IMR-90 (cell line): ENCODE measurements around the gene CDKN1C. TPM values are rescaled to one million over a fixed set of nuclear protein-coding genes. Genes with fewer than 3 reads are reported as not detected.

ENCODE experiments used
- ATAC-seq: fragments of 200-7000 bp; cut with Tn5 transposase; 2 replicates; pipeline ENCODE4 v1.9.1; 2020; ENCODE audit warnings: low read depth, mild to moderate bottlenecking, moderate library complexity
- BruUV-seq: library from RNA; stranded (reverse); fragments of 400-500 nt; replicated peaks from 2 replicates; lab custom pipeline; 2021; lab: Mats Ljungman, UMichigan
- CTCF ChIA-PET: fragments of 300-600 bp; formaldehyde crosslinking; extraction: SDS; loops from one replicate; lab custom pipeline; 2021; ENCODE audit warnings: antibody characterized with exemption; lab: Yijun Ruan, JAX
- POLR2A ChIA-PET: fragments of 300-600 bp; sonication (Branson Sonifier 250); formaldehyde crosslinking; loops from one replicate; lab custom pipeline; 2022; ENCODE audit warnings: antibody characterized with exemption; ENCODE audit not compliant: unreplicated experiment; lab: Charles Lee
- DNase-seq: peaks from one replicate; pipeline ENCODE4 v3.0.0; 2013
- H2AFZ ChIP-seq: replicated peaks from 2 replicates; pipeline ENCODE3; 2013; ENCODE audit warnings: low read length, mild to moderate bottlenecking; ENCODE audit not compliant: poor library complexity
- H2AK5ac ChIP-seq: 2 replicates; pipeline ENCODE4 v1.6.1; 2013; ENCODE audit warnings: low read depth, low read length, inconsistent platforms
- H2AK9ac ChIP-seq: replicated peaks from 2 replicates; pipeline ENCODE3; 2013; ENCODE audit warnings: mild to moderate bottlenecking, low read depth, low read length, moderate library complexity; ENCODE audit not compliant: poor library complexity
- H2BK120ac ChIP-seq: 2 replicates; pipeline ENCODE4 v1.6.1; 2013; ENCODE audit warnings: low read depth, low read length, inconsistent platforms
- H2BK15ac ChIP-seq: 3 replicates; pipeline ENCODE4 v1.6.1; 2013; ENCODE audit warnings: low read depth, low read length, inconsistent platforms
- H2BK20ac ChIP-seq: 2 replicates; pipeline ENCODE4 v1.6.1; 2013; ENCODE audit warnings: low read depth, mild to moderate bottlenecking, inconsistent platforms, low read length, moderate library complexity
- H2BK5ac ChIP-seq: 2 replicates; pipeline ENCODE4 v1.6.1; 2013; ENCODE audit warnings: mild to moderate bottlenecking, low read depth, low read length, inconsistent platforms; ENCODE audit not compliant: poor library complexity, severe bottlenecking
- H3K14ac ChIP-seq: replicated peaks from 2 replicates; pipeline ENCODE4 v1.6.1; 2013; ENCODE audit warnings: low read depth, low read length, inconsistent platforms
- H3K18ac ChIP-seq: 2 replicates; pipeline ENCODE4 v1.6.1; 2013; ENCODE audit warnings: low read depth, low read length, control low read depth
- H3K23ac ChIP-seq: 2 replicates; pipeline ENCODE4 v1.6.1; 2013; ENCODE audit warnings: low read depth, low read length, inconsistent platforms
- H3K27ac ChIP-seq: 2 replicates; pipeline ENCODE4 v1.5.1; 2013; ENCODE audit warnings: mild to moderate bottlenecking, control low read depth, low read length; ENCODE audit not compliant: insufficient read depth
- H3K27me3 ChIP-seq: 2 replicates; pipeline ENCODE4 v1.6.1; 2013; ENCODE audit warnings: low read length; ENCODE audit not compliant: control insufficient read depth, insufficient read depth
- H3K36me3 ChIP-seq: 2 replicates; pipeline ENCODE4 v1.6.1; 2013; ENCODE audit warnings: low read length, mixed read lengths; ENCODE audit not compliant: control insufficient read depth, insufficient read depth
- H3K4ac ChIP-seq: 2 replicates; pipeline ENCODE4 v1.6.1; 2013; ENCODE audit warnings: low read depth, low read length, inconsistent platforms
- H3K4me1 ChIP-seq: 2 replicates; pipeline ENCODE4 v1.6.1; 2013; ENCODE audit warnings: low read length, mixed read lengths; ENCODE audit not compliant: control insufficient read depth, insufficient read depth
- H3K4me2 ChIP-seq: 2 replicates; pipeline ENCODE4 v1.6.1; 2013; ENCODE audit warnings: low read depth, mild to moderate bottlenecking, control low read depth, low read length, moderate library complexity
- H3K4me3 ChIP-seq: 2 replicates; pipeline ENCODE4 v1.5.1; 2013; ENCODE audit warnings: low read depth, mild to moderate bottlenecking, control low read depth, low read length, moderate library complexity; ENCODE audit not compliant: insufficient read depth
- H3K56ac ChIP-seq: 2 replicates; pipeline ENCODE4 v1.6.1; 2013; ENCODE audit warnings: low read length, inconsistent platforms; ENCODE audit not compliant: insufficient read depth; ENCODE audit errors: extremely low read depth
- H3K79me1 ChIP-seq, 2 experiments: 2 replicates each; pipeline ENCODE4 v1.6.1; 2013; ENCODE audit warnings: low read length in 2 of 2, inconsistent platforms in 1 of 2, low read depth in 1 of 2
- H3K9ac ChIP-seq: 2 replicates; pipeline ENCODE4 v1.6.1; 2013; ENCODE audit warnings: low read depth, low read length, control low read depth
- H3K9me1 ChIP-seq: 2 replicates; pipeline ENCODE4 v1.6.1; 2013; ENCODE audit warnings: low read length, inconsistent platforms; ENCODE audit not compliant: insufficient read depth
- H3K9me3 ChIP-seq: 2 replicates; pipeline ENCODE4 v1.6.1; 2013; ENCODE audit warnings: low read length; ENCODE audit not compliant: control insufficient read depth, insufficient read depth
- H4K20me1 ChIP-seq: 2 replicates; pipeline ENCODE4 v1.6.1; 2013; ENCODE audit warnings: low read length, inconsistent platforms; ENCODE audit not compliant: insufficient read depth
- H4K5ac ChIP-seq: 2 replicates; pipeline ENCODE4 v1.6.1; 2013; ENCODE audit warnings: mild to moderate bottlenecking, low read depth, low read length, control low read depth
- H4K8ac ChIP-seq, 2 experiments: 2 replicates each; pipeline ENCODE4 v1.6.1; 2013; ENCODE audit warnings: low read depth in 2 of 2, low read length in 2 of 2, control low read depth in 1 of 2, inconsistent platforms in 1 of 2
- H4K91ac ChIP-seq: 2 replicates; pipeline ENCODE4 v1.6.1; 2013; ENCODE audit warnings: low read depth, low read length, inconsistent platforms; ENCODE audit not compliant: insufficient read depth
- CEBPB ChIP-seq: IDR thresholded peaks from 2 replicates; pipeline ENCODE4 v1.6.1; 2012; ENCODE audit warnings: low read depth, low read length, improper control_type of control experiment
- MAZ ChIP-seq: IDR thresholded peaks from 2 replicates; pipeline ENCODE4 v1.6.1; 2012; ENCODE audit warnings: low read depth, mild to moderate bottlenecking, low read length, improper control_type of control experiment, moderate library complexity, borderline replicate concordance
- MXI1 ChIP-seq: IDR thresholded peaks from 2 replicates; pipeline ENCODE4 v1.6.1; 2012; ENCODE audit warnings: low read depth, mild to moderate bottlenecking, low read length, moderate library complexity, borderline replicate concordance
- NFE2L2 ChIP-seq: fragments of 150-350 bp; IDR thresholded peaks from 2 replicates; pipeline ENCODE4 v1.6.1; 2016; ENCODE audit warnings: low read depth, mild to moderate bottlenecking, low read length
- RCOR1 ChIP-seq: IDR thresholded peaks from 2 replicates; pipeline ENCODE4 v1.6.1; 2012; ENCODE audit warnings: mild to moderate bottlenecking, low read length, improper control_type of control experiment; ENCODE audit not compliant: insufficient replicate concordance
- WGBS, 2 experiments: methylation state at CpG; one replicate each; pipeline versions ENCODE4 v1.1.5 to v1.1.7; 2013; ENCODE audit warnings: missing lambda C conversion rate in 2 of 2; ENCODE audit not compliant: insufficient read length in 1 of 2; ENCODE audit errors: extremely low coverage in 2 of 2; 5-methylcytosine and 5-hydroxymethylcytosine counted together
- dilution Hi-C: fragments of 300-500 bp; cut with HindIII; formaldehyde crosslinking; loops from one replicate; pipeline ENCODE4 v1.14.3; 2018; ENCODE audit warnings: low sequenced_read_pairs; ENCODE audit not compliant: unreplicated experiment
- in situ Hi-C: fragments of 300-500 bp; cut with MboI; formaldehyde crosslinking; loops from 3 replicates; pipeline ENCODE4 v1.14.3; 2019; ENCODE audit warnings: low sequenced_read_pairs, inconsistent platforms, mixed read lengths
- intact Hi-C: fragments of 100-400 bp; cut with micrococcal nuclease; formaldehyde crosslinking; loops from 2 replicates; pipeline ENCODE4 v1.10.0; 2022
- polyA plus RNA-seq, 3 experiments: library from polyadenylated mRNA; depleted of rRNA; stranded (reverse); fragments of >200 nt; gene quantifications; 2 replicates each; pipeline ENCODE4 v1.2.3, GENCODE V29; 2012; ENCODE audit warnings: low replicate concordance in 1 of 3
- total RNA-seq: library from RNA; depleted of rRNA; stranded (reverse); fragments of >200 nt; gene quantifications from 2 replicates; pipeline ENCODE4 v1.2.3, GENCODE V29; 2012

CDKN1C gene
- total and polyA plus RNA-seq, 2 of the 4 experiments (the other 2 are of a cell fraction), result 1.6 to 3.0 TPM

GRCh38 chr11:2898366-2899079 is 12.9 kb upstream of the CDKN1C start (continued):
- TF ChIP-seq RCOR1, result peak; percentile 81
- TF ChIP-seq NFE2L2, result no peak

DNA sequence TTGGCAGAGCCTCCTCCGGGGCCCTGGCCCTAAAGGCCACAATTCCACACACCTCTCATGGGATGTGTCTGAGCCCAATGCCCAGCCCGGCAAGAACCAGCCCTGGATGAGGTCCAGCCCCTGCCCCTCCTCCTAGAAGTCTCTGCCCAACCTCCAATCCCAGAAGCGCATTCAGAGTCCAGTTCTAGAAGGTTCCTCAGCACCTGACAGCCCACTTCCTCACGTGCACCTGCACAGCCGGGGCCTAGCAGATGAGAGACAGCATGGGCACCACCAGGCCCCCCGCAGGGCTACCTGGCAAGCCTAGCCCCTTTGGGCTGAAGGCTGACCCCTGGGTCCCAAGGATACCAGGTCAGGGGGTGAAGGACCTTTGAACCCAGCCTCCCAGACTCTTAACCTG is 11.5 kb upstream of the CDKN1C start:
- dilution Hi-C loops (no loop called here), in situ Hi-C loops (loop anchor here (10.0 to 25.0 kb wide), 2 partner anchors 472 to 710 kb away; no protein-coding TSS in a partner anchor), intact Hi-C loops (loop anchor here (10.0 kb wide), 1 partner anchor 702 kb away; no protein-coding TSS in a partner anchor)
- no peak overlapping the region for H3K56ac ChIP-seq
- H4K91ac ChIP-seq, result peak overlapping the region; percentile 92; the same call in 1 of the 2 replicates
- ATAC-seq (no peak), DNase-seq (no peak)
- H2BK20ac ChIP-seq, result peak overlapping the region; percentile 95; the same call in 1 of the 2 replicates
- H3K18ac ChIP-seq, result no peak overlapping the region
- no peak overlapping the region for H2AK9ac ChIP-seq
- H3K27ac ChIP-seq, result no peak overlapping the region
- H2BK120ac ChIP-seq, result peak overlapping the region; percentile 95; the same call in 1 of the 2 replicates
- no peak overlapping the region for H3K23ac ChIP-seq
- peak overlapping the region; percentile 44; the same call in 1 of the 2 replicates for H2AK5ac ChIP-seq
- CTCF ChIA-PET, result no interaction called here
- no TSS peak for BruUV-seq
- no peak overlapping the region for H3K4me3 ChIP-seq
- WGBS, 2 experiments, result 97% methylated on average over 6 of the region's 6 CpGs; no CpG with 5 or more reads in 1 of the 2 experiments
- H3K14ac ChIP-seq, result no peak overlapping the region
- no peak overlapping the region for H3K9ac ChIP-seq
- no peaks in the 10 kb centered on the region for H3K9me3 ChIP-seq
- H4K8ac ChIP-seq, result no peak overlapping the region
- no peak overlapping the region for H3K4me2 ChIP-seq
- H2BK5ac ChIP-seq, result no peak overlapping the region
- peaks cover 0 to 17% of the 10 kb centered on the region in 2 experiments; a peak in 1 of 4 replicates for H3K79me1 ChIP-seq
- no peak for TF ChIP-seq MAZ
- no peak for TF ChIP-seq CEBPB
- TF ChIP-seq MXI1, result no peak
- peak overlapping the region; percentile 98; the same call in 1 of the 3 replicates for H2BK15ac ChIP-seq
- H3K4ac ChIP-seq, result peak overlapping the region; percentile 96; the same call in 1 of the 2 replicates
- no peaks in the 10 kb centered on the region for H3K36me3 ChIP-seq
- H2AFZ ChIP-seq, result peak overlapping the region; percentile 28
- H4K5ac ChIP-seq, result no peak overlapping the region
- H3K27me3 ChIP-seq, result no peaks in the 10 kb centered on the region
- peaks cover 27% of the 10 kb centered on the region for H3K9me1 ChIP-seq
- H3K4me1 ChIP-seq, result peaks cover 22% of the 10 kb centered on the region
- H4K20me1 ChIP-seq, result no peaks in the 10 kb centered on the region
- POLR2A ChIA-PET, result no interaction called here
